ENCODE data around the gene TRIM34.

- TF ChIP-seq, protein P1, sequence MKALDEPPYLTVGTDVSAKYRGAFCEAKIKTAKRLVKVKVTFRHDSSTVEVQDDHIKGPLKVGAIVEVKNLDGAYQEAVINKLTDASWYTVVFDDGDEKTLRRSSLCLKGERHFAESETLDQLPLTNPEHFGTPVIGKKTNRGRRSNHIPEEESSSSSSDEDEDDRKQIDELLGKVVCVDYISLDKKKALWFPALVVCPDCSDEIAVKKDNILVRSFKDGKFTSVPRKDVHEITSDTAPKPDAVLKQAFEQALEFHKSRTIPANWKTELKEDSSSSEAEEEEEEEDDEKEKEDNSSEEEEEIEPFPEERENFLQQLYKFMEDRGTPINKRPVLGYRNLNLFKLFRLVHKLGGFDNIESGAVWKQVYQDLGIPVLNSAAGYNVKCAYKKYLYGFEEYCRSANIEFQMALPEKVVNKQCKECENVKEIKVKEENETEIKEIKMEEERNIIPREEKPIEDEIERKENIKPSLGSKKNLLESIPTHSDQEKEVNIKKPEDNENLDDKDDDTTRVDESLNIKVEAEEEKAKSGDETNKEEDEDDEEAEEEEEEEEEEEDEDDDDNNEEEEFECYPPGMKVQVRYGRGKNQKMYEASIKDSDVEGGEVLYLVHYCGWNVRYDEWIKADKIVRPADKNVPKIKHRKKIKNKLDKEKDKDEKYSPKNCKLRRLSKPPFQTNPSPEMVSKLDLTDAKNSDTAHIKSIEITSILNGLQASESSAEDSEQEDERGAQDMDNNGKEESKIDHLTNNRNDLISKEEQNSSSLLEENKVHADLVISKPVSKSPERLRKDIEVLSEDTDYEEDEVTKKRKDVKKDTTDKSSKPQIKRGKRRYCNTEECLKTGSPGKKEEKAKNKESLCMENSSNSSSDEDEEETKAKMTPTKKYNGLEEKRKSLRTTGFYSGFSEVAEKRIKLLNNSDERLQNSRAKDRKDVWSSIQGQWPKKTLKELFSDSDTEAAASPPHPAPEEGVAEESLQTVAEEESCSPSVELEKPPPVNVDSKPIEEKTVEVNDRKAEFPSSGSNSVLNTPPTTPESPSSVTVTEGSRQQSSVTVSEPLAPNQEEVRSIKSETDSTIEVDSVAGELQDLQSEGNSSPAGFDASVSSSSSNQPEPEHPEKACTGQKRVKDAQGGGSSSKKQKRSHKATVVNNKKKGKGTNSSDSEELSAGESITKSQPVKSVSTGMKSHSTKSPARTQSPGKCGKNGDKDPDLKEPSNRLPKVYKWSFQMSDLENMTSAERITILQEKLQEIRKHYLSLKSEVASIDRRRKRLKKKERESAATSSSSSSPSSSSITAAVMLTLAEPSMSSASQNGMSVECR (CRISPR knock-in tag; IDR thresholded peaks at IDR 0.05; ENCODE audit: borderline replicate concordance) = no peak
- no peak for TF ChIP-seq CTCF (IDR thresholded peaks at IDR 0.05)
- no peak for TF ChIP-seq FOXJ3 (CRISPR knock-in tag; IDR thresholded peaks at IDR 0.05; ENCODE audit: borderline replicate concordance)
- no peak for TF ChIP-seq ESRRA (CRISPR knock-in tag; IDR thresholded peaks at IDR 0.05; ENCODE audit: borderline replicate concordance)
- TF ChIP-seq, protein P2, sequence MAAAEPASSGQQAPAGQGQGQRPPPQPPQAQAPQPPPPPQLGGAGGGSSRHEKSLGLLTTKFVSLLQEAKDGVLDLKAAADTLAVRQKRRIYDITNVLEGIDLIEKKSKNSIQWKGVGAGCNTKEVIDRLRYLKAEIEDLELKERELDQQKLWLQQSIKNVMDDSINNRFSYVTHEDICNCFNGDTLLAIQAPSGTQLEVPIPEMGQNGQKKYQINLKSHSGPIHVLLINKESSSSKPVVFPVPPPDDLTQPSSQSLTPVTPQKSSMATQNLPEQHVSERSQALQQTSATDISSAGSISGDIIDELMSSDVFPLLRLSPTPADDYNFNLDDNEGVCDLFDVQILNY (CRISPR knock-in tag; IDR thresholded peaks at IDR 0.05) = no peak
- no peak for TF ChIP-seq SP1 (CRISPR knock-in tag; conservative IDR thresholded peaks at IDR 0.05)
Measured at GRCh38 chr11:5639953-5640352, 15.2 kb downstream of the TRIM34 start.
